IPS-15b (cell line): Measurements from ENCODE around the gene CCDC15.
"Not testable (repeated sequence)": the region's sequence is repeated elsewhere in the genome, so short reads cannot be mapped to it uniquely, and the experiment has no call there.

Experiments
- H3K27me3 ChIP-seq: one replicate; pipeline ENCODE4 v1.6.1; 2013; ENCODE audit warnings: low read length; ENCODE audit not compliant: control insufficient read depth, insufficient read depth
- H3K36me3 ChIP-seq: one replicate; pipeline ENCODE4 v1.6.1; 2013; ENCODE audit warnings: low read length; ENCODE audit not compliant: control insufficient read depth, insufficient read depth
- H3K4me1 ChIP-seq: one replicate; pipeline ENCODE4 v1.6.1; 2013; ENCODE audit warnings: mild to moderate bottlenecking, low read length; ENCODE audit not compliant: control insufficient read depth, insufficient read depth
- H3K4me3 ChIP-seq: one replicate; pipeline ENCODE4 v1.5.1; 2013; ENCODE audit warnings: low read depth, low read length
- H3K9ac ChIP-seq: one replicate; pipeline ENCODE4 v1.6.1; 2013; ENCODE audit warnings: low read depth, mild to moderate bottlenecking, low read length
- H3K9me3 ChIP-seq: one replicate; pipeline ENCODE4 v1.6.1; 2013; ENCODE audit warnings: mild to moderate bottlenecking, low read length; ENCODE audit not compliant: control insufficient read depth, insufficient read depth

Gene CCDC15

DNA sequence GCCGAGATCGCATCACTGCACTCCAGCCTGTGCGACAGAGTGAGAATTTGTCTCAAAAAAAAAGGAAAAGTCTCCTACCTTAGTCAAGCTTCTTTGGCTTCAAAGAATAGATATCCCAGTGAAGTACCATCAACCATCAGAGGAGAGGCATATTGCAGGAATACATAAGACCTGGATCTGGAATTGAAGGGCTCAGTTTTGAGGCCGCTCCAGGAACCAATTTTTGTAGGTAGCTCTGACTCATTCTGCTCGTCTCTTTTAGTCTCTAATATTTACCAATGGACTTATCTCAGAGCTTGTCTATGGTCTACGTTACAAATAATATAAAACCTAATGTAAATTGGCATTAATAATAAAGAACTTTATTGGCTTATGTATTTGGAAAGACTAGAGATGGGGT, 8.2 kb upstream of the CCDC15 start:
- no peaks in the 10 kb centered on the region for H3K9me3 ChIP-seq
- H3K4me1 ChIP-seq = no peaks in the 10 kb centered on the region
- peaks cover 3% of the 10 kb centered on the region for H3K27me3 ChIP-seq
- H3K36me3 ChIP-seq = no peaks in the 10 kb centered on the region
- H3K4me3 ChIP-seq = no peak overlapping the region
- H3K9ac ChIP-seq = no peak overlapping the region

DNA sequence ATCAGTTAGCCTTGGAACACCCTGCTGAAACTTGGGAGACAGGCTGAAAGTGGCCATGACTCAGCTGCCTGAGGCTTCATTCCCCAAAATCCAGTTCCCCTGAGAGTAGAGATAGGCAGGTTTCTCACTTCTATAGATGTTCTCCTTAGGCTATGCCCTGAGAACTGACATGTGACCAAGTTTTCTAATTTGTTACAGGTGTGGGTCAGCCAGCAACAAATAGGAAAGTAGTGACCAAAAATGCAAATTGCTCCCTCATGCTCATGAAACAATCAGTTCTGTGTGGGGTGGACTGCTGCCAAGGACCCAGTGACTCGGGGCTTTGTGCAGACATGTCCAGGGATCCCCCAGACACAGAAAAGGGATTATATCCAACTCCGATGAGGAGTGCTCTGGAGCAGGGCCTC, 7.3 kb upstream of the CCDC15 start:
- H3K4me3 ChIP-seq = no peak overlapping the region
- H3K4me1 ChIP-seq = no peaks in the 10 kb centered on the region
- H3K27me3 ChIP-seq = no peaks in the 10 kb centered on the region
- no peak overlapping the region for H3K9ac ChIP-seq
- H3K36me3 ChIP-seq = no peaks in the 10 kb centered on the region
- H3K9me3 ChIP-seq = no peaks in the 10 kb centered on the region

DNA sequence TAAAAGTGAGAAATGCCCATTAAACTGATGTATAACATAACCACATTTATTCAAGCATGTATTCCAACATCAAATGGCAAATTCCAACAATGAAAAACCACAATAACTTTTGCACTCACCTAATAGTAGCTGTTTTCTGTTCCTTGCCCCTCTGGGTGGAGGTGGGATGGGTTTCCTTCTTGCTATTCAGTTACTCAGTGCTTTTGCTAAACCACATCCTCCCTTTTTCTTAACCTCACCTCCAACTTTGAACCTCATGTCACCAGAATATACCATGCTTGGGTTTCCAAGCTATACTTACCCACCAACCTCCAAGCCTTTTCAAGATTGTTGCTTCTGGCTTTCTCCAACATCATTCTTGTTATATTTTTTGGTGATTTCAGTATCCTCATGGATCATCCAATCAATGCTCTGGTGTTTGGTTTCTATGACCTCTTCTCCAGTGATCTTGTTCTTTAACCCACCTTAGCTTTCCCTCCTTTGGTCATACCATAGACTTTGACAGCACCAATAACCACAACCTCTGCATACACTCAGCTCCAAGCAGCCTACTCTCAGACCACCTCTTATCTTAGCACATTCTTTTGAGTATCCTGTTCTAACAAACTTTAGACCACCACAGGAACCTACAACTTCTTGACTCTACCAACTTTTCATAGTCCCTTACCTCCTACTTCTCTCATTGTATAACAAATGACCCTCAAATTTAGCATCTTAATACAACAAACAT, 3.2 kb upstream of the CCDC15 start:
- no peak overlapping the region for H3K4me3 ChIP-seq
- H3K36me3 ChIP-seq = no peaks in the 10 kb centered on the region
- no peaks in the 10 kb centered on the region for H3K4me1 ChIP-seq

DNA sequence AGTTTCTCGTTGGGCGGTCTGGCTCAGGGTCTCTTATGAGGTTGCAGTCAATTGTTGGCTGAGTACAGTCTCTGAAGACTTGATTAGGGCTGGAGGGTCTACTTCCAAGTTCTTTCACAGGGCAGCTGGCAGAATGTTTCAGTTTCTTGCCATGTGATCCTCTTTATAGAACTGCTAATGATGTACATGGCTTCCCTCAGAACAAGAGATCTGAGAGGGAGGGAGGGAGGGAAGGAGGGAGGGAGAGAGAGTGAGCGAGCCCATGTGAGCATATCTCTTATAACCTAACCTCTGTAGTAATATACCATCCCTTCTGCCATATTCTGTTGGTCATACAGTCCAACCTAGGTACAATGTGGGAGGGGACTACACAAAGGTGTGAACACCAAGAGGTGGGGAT, 2.7 kb upstream of the CCDC15 start:
- no peak overlapping the region for H3K9ac ChIP-seq
- H3K9me3 ChIP-seq = no peaks in the 10 kb centered on the region
- no peaks in the 10 kb centered on the region for H3K4me1 ChIP-seq
- H3K27me3 ChIP-seq = peaks cover 12% of the 10 kb centered on the region
- no peaks in the 10 kb centered on the region for H3K36me3 ChIP-seq
- H3K4me3 ChIP-seq = no peak overlapping the region

More for the DNA sequence above, 3.2 kb upstream of the CCDC15 start:
- H3K9ac ChIP-seq = no peak overlapping the region
- peaks cover 12% of the 10 kb centered on the region for H3K27me3 ChIP-seq
- H3K9me3 ChIP-seq = no peaks in the 10 kb centered on the region

DNA sequence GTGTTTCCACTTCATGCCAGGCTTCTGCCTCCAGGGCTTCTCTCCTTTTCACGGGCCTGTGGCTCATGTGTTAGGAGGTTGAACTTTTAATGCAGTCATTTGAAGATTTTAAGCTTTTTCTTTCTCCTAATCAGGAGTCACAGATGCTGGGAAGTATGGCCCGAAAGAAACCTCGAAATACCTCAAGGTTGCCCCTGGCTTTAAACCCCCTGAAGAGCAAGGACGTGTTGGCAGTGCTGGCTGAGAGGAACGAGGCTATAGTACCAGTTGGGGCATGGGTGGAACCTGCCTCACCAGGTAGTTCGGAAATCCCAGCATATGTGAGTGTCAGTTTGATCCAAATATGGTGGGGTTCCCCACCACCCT, 571 bp downstream of the CCDC15 start:
- Histone ChIP-seq H3K4me3 (peak overlapping the region; percentile 68), H3K36me3 (no peaks in the 10 kb centered on the region), H3K4me1 (no peaks in the 10 kb centered on the region), H3K27me3 (peaks cover 12% of the 10 kb centered on the region), H3K9ac (peak overlapping the region; percentile 67), H3K9me3 (no peaks in the 10 kb centered on the region)

DNA sequence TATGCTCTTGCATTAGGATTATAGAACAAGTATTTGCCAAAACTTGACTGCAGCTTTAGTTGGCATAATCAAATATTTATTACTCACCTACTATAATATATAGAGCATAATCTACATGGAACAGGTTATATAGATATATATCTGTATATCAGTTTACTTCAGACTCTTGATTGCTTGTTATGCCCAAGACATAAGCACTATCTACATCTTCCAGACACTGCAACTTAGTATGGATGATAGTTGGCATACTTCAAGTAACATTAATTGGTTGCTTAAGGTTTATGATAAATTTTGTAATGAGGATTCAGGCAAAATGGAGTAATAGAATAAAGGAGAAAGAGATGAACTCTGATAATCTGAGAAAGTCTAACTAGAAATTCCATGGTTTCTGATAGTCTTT, 1.0 kb downstream of the CCDC15 start:
- peaks cover 12% of the 10 kb centered on the region for H3K27me3 ChIP-seq
- peak overlapping the region; percentile 68 for H3K4me3 ChIP-seq
- no peak overlapping the region for H3K9ac ChIP-seq
- no peaks in the 10 kb centered on the region for H3K36me3 ChIP-seq
- H3K9me3 ChIP-seq = no peaks in the 10 kb centered on the region
- no peaks in the 10 kb centered on the region for H3K4me1 ChIP-seq

DNA sequence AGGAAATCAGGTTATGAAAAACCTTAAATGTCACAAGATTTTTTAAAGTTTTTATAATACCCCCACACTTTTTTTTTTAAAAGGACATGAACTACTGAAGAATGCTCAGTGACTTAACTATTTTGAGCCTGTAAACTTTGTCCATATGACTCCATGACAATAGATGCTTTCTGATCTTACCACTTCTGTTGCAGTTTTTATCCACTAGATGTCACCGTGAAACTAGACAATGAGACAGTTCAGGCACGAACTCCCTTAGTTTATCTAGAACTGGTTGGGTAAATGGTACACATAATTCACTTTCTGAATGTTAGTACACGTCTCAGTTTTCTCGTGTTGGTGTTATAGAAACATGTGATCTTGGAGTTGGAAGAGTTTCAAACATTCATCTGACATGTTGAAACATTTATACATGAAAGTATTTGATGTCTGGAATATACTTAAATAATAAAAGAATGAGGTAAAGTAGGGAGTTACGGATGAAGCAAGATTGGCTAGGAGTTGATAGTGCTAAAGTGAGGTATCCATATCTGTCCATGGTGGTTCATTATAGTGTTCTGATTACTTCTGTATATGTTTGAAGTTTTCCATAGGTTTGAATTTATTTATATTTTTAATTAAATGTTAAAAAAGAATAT, 8.1 kb downstream of the CCDC15 start:
- H3K4me3 ChIP-seq = no peak overlapping the region

DNA sequence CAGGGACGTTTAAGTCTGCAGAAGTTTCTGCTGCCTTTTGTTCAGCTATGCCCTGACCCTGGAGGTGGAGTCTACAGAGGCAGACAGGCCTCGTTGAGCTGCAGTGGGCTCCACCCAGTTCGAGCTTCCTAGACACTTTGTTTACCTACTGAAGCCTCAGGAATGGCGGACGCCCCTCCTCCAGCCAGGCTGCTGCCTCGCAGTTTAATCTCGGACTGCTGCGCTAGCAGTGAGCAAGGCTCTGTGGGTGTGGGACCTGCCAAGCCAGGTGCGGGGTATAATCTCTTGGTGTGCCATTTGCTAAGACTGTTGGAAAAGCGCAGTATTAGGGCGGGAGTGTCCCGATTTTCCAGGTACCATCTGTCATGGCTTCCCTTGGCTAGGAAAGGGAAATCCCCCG, 14.2 kb downstream of the CCDC15 start:
- not testable (repeated sequence) for H3K9me3 ChIP-seq, H3K4me1 ChIP-seq, H3K27me3 ChIP-seq, H3K4me3 ChIP-seq, H3K9ac ChIP-seq, H3K36me3 ChIP-seq

More for the DNA sequence above, 8.1 kb downstream of the CCDC15 start:
- Histone ChIP-seq H3K9me3 (no peaks in the 10 kb centered on the region), H3K36me3 (no peaks in the 10 kb centered on the region), H3K9ac (no peak overlapping the region), H3K4me1 (no peaks in the 10 kb centered on the region), H3K27me3 (no peaks in the 10 kb centered on the region)

DNA sequence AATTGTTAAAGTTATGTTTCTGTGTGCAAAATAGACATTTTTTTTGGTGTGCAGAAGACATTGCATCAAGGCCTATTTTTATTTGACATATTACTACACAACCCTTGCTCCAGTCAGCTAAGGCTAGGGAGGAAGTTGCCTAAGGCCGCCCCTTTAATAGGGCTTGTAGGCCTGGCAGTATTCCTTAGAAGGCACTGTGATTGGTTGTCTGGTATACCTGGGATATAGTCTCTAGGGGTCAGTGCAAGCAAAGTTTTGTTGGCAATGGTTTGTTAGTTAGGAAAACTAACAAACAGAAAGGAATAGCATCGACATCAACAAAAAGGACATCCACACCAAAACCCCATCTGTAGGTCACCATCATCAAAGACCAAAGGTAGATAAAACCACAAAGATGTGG, 16.9 kb downstream of the CCDC15 start:
- Histone ChIP-seq H3K27me3 (no peaks in the 10 kb centered on the region), H3K9me3 (no peaks in the 10 kb centered on the region), H3K36me3 (no peaks in the 10 kb centered on the region), H3K9ac (no peak overlapping the region), H3K4me1 (no peaks in the 10 kb centered on the region), H3K4me3 (no peak overlapping the region)

DNA sequence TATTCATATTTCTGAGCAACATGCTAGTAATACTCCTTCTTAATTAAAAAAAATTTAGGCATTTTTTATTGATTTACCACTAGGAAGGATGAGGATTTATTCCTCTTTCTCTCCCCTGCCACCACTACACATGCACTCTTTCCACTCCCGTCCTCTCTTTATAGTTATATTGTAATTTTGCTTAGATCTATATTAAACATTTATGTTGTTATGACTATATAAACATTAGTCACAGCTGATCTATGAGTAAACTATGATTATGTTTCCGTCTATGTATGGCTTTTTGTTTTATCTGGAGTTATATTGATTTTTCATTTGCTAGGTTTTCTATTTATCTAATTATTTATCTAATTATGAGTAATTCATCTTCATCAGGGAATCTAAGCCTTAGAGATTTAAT, 17.8 kb downstream of the CCDC15 start:
- Histone ChIP-seq H3K27me3 (no peaks in the 10 kb centered on the region), H3K4me3 (no peak overlapping the region), H3K9me3 (no peaks in the 10 kb centered on the region), H3K4me1 (no peaks in the 10 kb centered on the region), H3K9ac (no peak overlapping the region), H3K36me3 (no peaks in the 10 kb centered on the region)

DNA sequence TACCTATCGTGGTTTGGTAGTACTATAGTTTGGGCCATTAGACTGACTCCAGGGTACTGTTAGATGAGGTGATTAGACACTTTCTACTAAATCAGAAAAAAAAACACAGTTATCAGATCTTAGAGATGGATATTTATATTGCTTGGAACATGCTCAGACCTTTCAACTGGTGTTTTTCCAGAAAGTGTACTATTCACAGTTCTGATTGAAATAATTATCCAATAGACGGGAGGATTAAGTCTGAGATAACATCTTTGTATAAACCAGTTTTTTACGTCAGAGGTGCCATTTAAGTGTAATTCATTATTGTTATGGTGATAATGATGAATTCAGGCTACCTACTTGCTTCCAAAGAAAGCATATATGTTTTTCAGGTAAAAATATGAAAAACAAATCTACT, 22.5 kb downstream of the CCDC15 start:
- Histone ChIP-seq H3K36me3 (no peaks in the 10 kb centered on the region), H3K4me3 (no peak overlapping the region), H3K9ac (no peak overlapping the region), H3K27me3 (no peaks in the 10 kb centered on the region), H3K9me3 (no peaks in the 10 kb centered on the region), H3K4me1 (no peaks in the 10 kb centered on the region)

DNA sequence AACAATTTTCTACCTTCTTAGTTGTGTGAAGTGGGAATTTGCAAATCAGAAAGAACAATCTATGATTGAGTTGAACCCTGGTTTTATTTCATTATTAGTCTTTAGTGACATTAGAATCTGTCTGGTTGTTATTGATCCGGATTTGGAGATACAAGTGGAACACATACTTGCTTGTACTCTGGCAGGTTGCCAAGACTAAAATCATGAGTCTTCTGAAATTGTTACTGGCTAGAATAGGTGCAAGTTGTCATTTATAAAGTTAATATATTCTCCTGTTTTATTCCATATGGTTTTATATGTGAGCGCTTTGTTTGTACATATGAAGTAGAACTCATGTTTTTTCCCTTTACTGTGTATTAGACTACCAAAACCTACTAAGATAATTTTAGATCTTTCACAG, 23.0 kb downstream of the CCDC15 start:
- no peaks in the 10 kb centered on the region for H3K36me3 ChIP-seq
- H3K4me3 ChIP-seq = no peak overlapping the region
- H3K4me1 ChIP-seq = no peaks in the 10 kb centered on the region
- H3K9ac ChIP-seq = no peak overlapping the region
- H3K27me3 ChIP-seq = no peaks in the 10 kb centered on the region
- no peaks in the 10 kb centered on the region for H3K9me3 ChIP-seq
